Right ventricle myocardium inferior (tissue), 1 donor: ENCODE results near the gene DYRK4. TPM values are rescaled to one million over a fixed set of nuclear protein-coding genes. Genes with fewer than 3 reads are reported as not detected.

ENCODE experiments used
- total RNA-seq: library from RNA; stranded (reverse); fragmentation: NEBNext Ultra II Directional; extraction: Animal tissue kit (Norgen Biotek cat#: 25700); gene quantifications from one replicate; pipeline ENCODE4 v1.2.1, GENCODE V29; 2021
- donor health status: DM: no; HTN: yes; CAD: no; lungs with severe emphysema.

Gene DYRK4
- total RNA-seq, 1 donor from 2014 or later = 22.7 TPM

Other genes with a start within 250 kb of the DYRK4 start
- 16.5 TPM for gene TIGAR, start 241.0 kb upstream of the DYRK4 start, total RNA-seq
- gene FGF23, start 182.5 kb upstream of the DYRK4 start, total RNA-seq = not detected
- gene FGF6, start 116.4 kb upstream of the DYRK4 start, total RNA-seq = not detected
- 1.5 TPM for gene RAD51AP1, start 23.3 kb upstream of the DYRK4 start, total RNA-seq
- 2.5 TPM for gene AKAP3, start 86.8 kb downstream of the DYRK4 start, total RNA-seq
- 343 TPM for gene NDUFA9, start 86.9 kb downstream of the DYRK4 start, total RNA-seq
- gene GALNT8, start 158.2 kb downstream of the DYRK4 start, total RNA-seq = 2.7 TPM